Tibial nerve (tissue), 3 donors: ENCODE measurements around the gene FSCN2.

ENCODE experiments used
- CTCF ChIP-seq, 5 experiments: fragments of 200-600 bp in 3 of 5; fragments of 450-650 bp in 2 of 5; sonication (generic) in 3 of 5; IDR thresholded peaks; one replicate each; pipeline ENCODE4 v1.5.1; 2016 to 2019; ENCODE audit warnings: antibody characterized with exemption in 5 of 5, mild to moderate bottlenecking in 3 of 5, moderate library complexity in 2 of 5
- POLR2A ChIP-seq, 2 donors: fragments of 450-650 bp; IDR thresholded peaks; one replicate each; pipeline ENCODE4 v1.6.1; 2017; ENCODE audit warnings: antibody characterized with exemption in 2 of 2, mild to moderate bottlenecking in 2 of 2, moderate library complexity in 2 of 2

GRCh38 chr17:81533339-81534141, 5.4 kb downstream of the FSCN2 start:
- TF ChIP-seq CTCF (IDR thresholded peaks at IDR 0.05) (no peak), POLR2A (IDR thresholded peaks at IDR 0.05) (no peak)
